GM12878 (cell line): Measurements from ENCODE around the gene MDM4. TPM values are rescaled to one million over a fixed set of nuclear protein-coding genes. Genes with fewer than 3 reads are reported as not detected.

ENCODE experiments used
- ATAC-seq: fragments of 200-7000 bp; cut with Tn5 transposase; 3 replicates; pipeline ENCODE4 v1.9.1; 2020; ENCODE audit warnings: mild to moderate bottlenecking, moderate library complexity
- BruUV-seq: library from RNA; stranded (reverse); fragments of 400-500 nt; replicated peaks from 2 replicates; lab custom pipeline; 2021; lab: Mats Ljungman, UMichigan
- CTCF ChIA-PET: fragments of 300-600 bp; sonication (Branson Sonifier 250); formaldehyde crosslinking; extraction: SDS; loops from one replicate; lab custom pipeline; 2021; ENCODE audit warnings: inconsistent platforms; lab: Yijun Ruan, JAX
- POLR2A ChIA-PET: fragments of 350-600 bp; formaldehyde crosslinking; extraction: SDS; loops from one replicate; lab custom pipeline; 2021; ENCODE audit warnings: inconsistent platforms; lab: Charles Lee
- RAD21 ChIA-PET: fragments of 300-600 bp; sonication (Branson Sonifier 250); formaldehyde crosslinking; loops from one replicate; lab custom pipeline; 2023; ENCODE audit warnings: antibody characterized with exemption; ENCODE audit not compliant: unreplicated experiment; lab: Charles Lee
- SMC1A ChIA-PET: fragments of 300-600 bp; sonication (Branson Sonifier 250); formaldehyde crosslinking; loops from one replicate; lab custom pipeline; 2023; ENCODE audit not compliant: unreplicated experiment, uncharacterized antibody; lab: Charles Lee
- DNase-seq: peaks from one replicate; pipeline ENCODE4 v3.0.0-alpha.2; 2011; ENCODE audit warnings: low read depth, low spot score
- FAIRE-seq: peaks from 3 replicates; lab custom pipeline; 2011; peaks lifted over from hg19 to GRCh38; lab: Jason Lieb, UNC
- H2AFZ ChIP-seq: 2 replicates; pipeline ENCODE4 v1.6.0; 2011; ENCODE audit warnings: low read depth, low read length, control low read depth; ENCODE audit not compliant: control insufficient read depth
- H3K27ac ChIP-seq: 2 replicates; pipeline ENCODE4 v1.5.1; 2011; ENCODE audit warnings: control low read depth; ENCODE audit not compliant: control insufficient read depth, insufficient read depth
- H3K27me3 ChIP-seq, 2 experiments: replicated peaks in 1 of 2; 2 replicates each; pipeline versions ENCODE4 v1.6.0 to v1.6.1; 2011; ENCODE audit warnings: low read length in 1 of 2; ENCODE audit not compliant: control insufficient read depth in 2 of 2, insufficient read depth in 2 of 2
- H3K36me3 ChIP-seq, 2 experiments: 2 replicates each; pipeline ENCODE4 v1.5.1; 2011; ENCODE audit warnings: low read length in 1 of 2; ENCODE audit not compliant: control insufficient read depth in 2 of 2, insufficient read depth in 2 of 2
- H3K4me1 ChIP-seq: 2 replicates; pipeline ENCODE4 v1.6.1; 2011; ENCODE audit warnings: mild to moderate bottlenecking, low read length, moderate library complexity, mixed read lengths; ENCODE audit not compliant: control insufficient read depth, insufficient read depth
- H3K4me2 ChIP-seq: 2 replicates; pipeline ENCODE4 v1.6.0; 2011; ENCODE audit warnings: control low read depth; ENCODE audit not compliant: control insufficient read depth, insufficient read depth
- H3K4me3 ChIP-seq: fragments of 200-600 bp; sonication (generic); 2 replicates; pipeline ENCODE4 v1.5.1; 2016
- H3K79me2 ChIP-seq: 2 replicates; pipeline ENCODE4 v1.6.0; 2011; ENCODE audit warnings: low read length; ENCODE audit not compliant: control insufficient read depth, insufficient read depth
- H3K9ac ChIP-seq: 2 replicates; pipeline ENCODE4 v1.8.0; 2011; ENCODE audit warnings: low read length, control low read depth, mixed read lengths; ENCODE audit not compliant: control insufficient read depth, insufficient read depth
- H3K9me3 ChIP-seq: replicated peaks from 3 replicates; pipeline ENCODE4 v1.5.1; 2011; ENCODE audit warnings: mild to moderate bottlenecking, low read length; ENCODE audit not compliant: control insufficient read depth, insufficient read depth
- H4K20me1 ChIP-seq: 2 replicates; pipeline ENCODE4 v1.6.0; 2011; ENCODE audit not compliant: control insufficient read depth, insufficient read depth
- CBX3 ChIP-seq: fragments of 200-600 bp; sonication (generic); IDR thresholded peaks from 2 replicates; pipeline ENCODE4 v1.6.1; 2016; ENCODE audit warnings: low read depth, borderline replicate concordance
- CREB1 ChIP-seq: IDR thresholded peaks from 2 replicates; pipeline ENCODE4 v1.6.1; 2012; ENCODE audit warnings: low read depth, mild to moderate bottlenecking, inconsistent platforms
- CREM ChIP-seq: IDR thresholded peaks from 2 replicates; pipeline ENCODE4 v1.6.1; 2014; ENCODE audit warnings: antibody characterized with exemption, low read depth
- EED ChIP-seq: sonication (generic); IDR thresholded peaks from 2 replicates; pipeline ENCODE4 v1.6.1; 2016; ENCODE audit warnings: antibody characterized with exemption, low read depth
- IKZF2 ChIP-seq, 2 experiments: fragments of 450-650 bp; IDR thresholded peaks; 2 replicates each; pipeline ENCODE4 v1.6.1; 2017; ENCODE audit warnings: mild to moderate bottlenecking in 2 of 2, moderate library complexity in 2 of 2
- MEF2B ChIP-seq: fragments of 450-650 bp; IDR thresholded peaks from 2 replicates; pipeline ENCODE4 v1.6.1; 2018; ENCODE audit warnings: mild to moderate bottlenecking, moderate library complexity; ENCODE audit not compliant: partially characterized antibody, poor library complexity, severe bottlenecking
- MXI1 ChIP-seq: fragments of 150-350 bp; IDR thresholded peaks from 2 replicates; pipeline ENCODE4 v1.6.1; 2011; ENCODE audit warnings: low read depth, mild to moderate bottlenecking, inconsistent platforms, low read length, improper control_type of control experiment
- SREBF1 ChIP-seq: IDR thresholded peaks from 2 replicates; pipeline ENCODE4 v1.6.1; 2012; ENCODE audit warnings: mild to moderate bottlenecking, low read length
- YY1 ChIP-seq: IDR thresholded peaks from 2 replicates; pipeline ENCODE4 v1.6.1; 2011; ENCODE audit warnings: low read depth, mild to moderate bottlenecking, low read length
- WGBS: methylation state at CpG from one replicate; pipeline ENCODE4 v1.1.6; 2016; ENCODE audit warnings: low lambda C conversion rate; ENCODE audit not compliant: insufficient replicate concordance, insufficient coverage; ENCODE audit errors: missing lambda C conversion rate; 5-methylcytosine and 5-hydroxymethylcytosine counted together
- in situ Hi-C: fragments of 300-500 bp; cut with MboI; formaldehyde crosslinking; loops from 9 replicates; pipeline ENCODE4 v1.14.3; 2018; ENCODE audit warnings: mixed read lengths
- intact Hi-C: fragments of 100-400 bp; cut with micrococcal nuclease; formaldehyde crosslinking; loops from one replicate; pipeline ENCODE4 v1.14.2; 2022; ENCODE audit not compliant: unreplicated experiment
- polyA plus RNA-seq, 11 experiments: library from polyadenylated mRNA; depleted of rRNA in 4 of 11; unstranded in 6 of 11; stranded (reverse) in 5 of 11; fragments of >200 nt; fragmentation: Nextera tagmentation in 4 of 11; fragmentation: Illumina TruSeq in 1 of 11; extraction: Ambion mirVana in 4 of 11; extraction: Trizol in 1 of 11; gene quantifications; 1 replicate in 1 of 11; 2 replicates in 10 of 11; pipeline versions ENCODE4 v1.2.1 to v1.2.3, GENCODE V29; 2011 to 2016; ENCODE audit warnings: inconsistent platforms in 2 of 11, missing spikeins in 2 of 11, low read depth in 1 of 11
- total RNA-seq, 4 experiments: library from RNA; depleted of rRNA in 3 of 4; stranded (reverse); fragments of >200 nt in 3 of 4; fragmentation: Illumina TruSeq in 1 of 4; extraction: Trizol in 1 of 4; gene quantifications; 2 replicates each; pipeline versions ENCODE4 v1.2.1 to v1.2.3, GENCODE V29; 2013 to 2021

Gene MDM4
- total and polyA plus RNA-seq, 10 of the 15 experiments (the other 5 are each of a cell fraction or from before 2014, with no cell fraction given): 2.5 to 74.4 (median 22.7) TPM

GRCh38 chr1:204574016-204574864 is 58.0 kb downstream of the MDM4 start:
- H3K9ac ChIP-seq: no peak overlapping the region
- no peaks in the 10 kb centered on the region for H3K79me2 ChIP-seq
- peaks cover 11% of the 10 kb centered on the region for H3K4me1 ChIP-seq
- CTCF ChIA-PET: interaction anchor here (1.4 to 11.0 kb wide), 4 partner anchors 8 to 232 kb away, joined by 3 to 279 read pairs (median 36); no protein-coding TSS in a partner anchor
- 82% methylated on average over 7 of the region's 8 CpGs for WGBS
- in situ Hi-C loops (no loop called here), intact Hi-C loops (no loop called here)
- H3K27me3 ChIP-seq: no peaks in the 10 kb centered on the region
- RAD21 ChIA-PET: interaction anchor here (0.9 to 3.0 kb wide), 6 partner anchors 9 to 233 kb away, joined by 3 to 9 read pairs (median 3); no protein-coding TSS in a partner anchor
- no peak overlapping the region for H3K4me3 ChIP-seq
- H3K27ac ChIP-seq: no peak overlapping the region
- no peak for FAIRE-seq
- no peak overlapping the region for H2AFZ ChIP-seq
- H3K9me3 ChIP-seq: no peaks in the 10 kb centered on the region
- no TSS peak for BruUV-seq
- POLR2A ChIA-PET: interaction anchor here (0.5 kb wide), 1 partner anchor 185 kb away, joined by 4 read pairs; no protein-coding TSS in a partner anchor
- DNase-seq: no peak
- TF ChIP-seq CREM (no peak), CBX3 (no peak), SREBF1 (no peak), IKZF2 (IDR thresholded peaks at IDR 0.05) (no peak)
- no peaks in the 10 kb centered on the region; a peak in 2 of 4 replicates for H3K36me3 ChIP-seq
- no peaks in the 10 kb centered on the region for H4K20me1 ChIP-seq
- ATAC-seq: no peak
- H3K4me2 ChIP-seq: no peak overlapping the region
- SMC1A ChIA-PET: interaction anchor here (0.7 to 2.1 kb wide), 4 partner anchors 8 to 233 kb away, joined by 3 to 7 read pairs (median 4); no protein-coding TSS in a partner anchor

DNA sequence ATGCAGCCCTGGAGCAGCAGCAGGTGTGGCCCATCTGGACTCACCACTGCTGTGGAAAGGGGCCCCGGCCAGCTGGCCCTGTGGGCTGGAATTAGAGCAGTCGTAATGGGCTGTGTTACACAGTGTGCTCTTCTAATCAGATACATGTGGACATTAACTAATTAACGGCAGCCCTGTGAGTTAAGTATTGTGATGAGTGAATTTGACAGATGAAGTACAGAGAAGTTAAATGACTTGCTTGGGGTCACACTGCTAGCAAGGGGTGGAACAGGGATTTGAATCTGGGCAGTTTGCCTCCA is 58.6 kb downstream of the MDM4 start:
- CTCF ChIA-PET: interaction anchor here (1.4 to 11.0 kb wide), 4 partner anchors 8 to 231 kb away, joined by 3 to 279 read pairs (median 36); no protein-coding TSS in a partner anchor
- WGBS: 82% methylated on average over 3 of the region's 3 CpGs

More for the DNA sequence above, 58.6 kb downstream of the MDM4 start:
- intact Hi-C loops (no loop called here), in situ Hi-C loops (no loop called here)
- no peak overlapping the region for H3K4me3 ChIP-seq
- H3K4me2 ChIP-seq: no peak overlapping the region
- H3K9ac ChIP-seq: no peak overlapping the region
- H3K36me3 ChIP-seq: no peaks in the 10 kb centered on the region; a peak in 2 of 4 replicates
- ATAC-seq (no peak), FAIRE-seq (no peak), DNase-seq (no peak)
- no peaks in the 10 kb centered on the region for H3K79me2 ChIP-seq
- peaks cover 17% of the 10 kb centered on the region for H3K4me1 ChIP-seq
- TF ChIP-seq MXI1 (no peak), EED (no peak), CREB1 (no peak), MEF2B (no peak), YY1 (no peak)
- no peaks in the 10 kb centered on the region for H3K9me3 ChIP-seq
- H3K27me3 ChIP-seq: no peaks in the 10 kb centered on the region
- POLR2A ChIA-PET: interaction anchor here (0.5 kb wide), 1 partner anchor 185 kb away, joined by 4 read pairs; no protein-coding TSS in a partner anchor
- no peak overlapping the region for H3K27ac ChIP-seq
- no TSS peak for BruUV-seq
- RAD21 ChIA-PET: interaction anchor here (0.9 to 3.0 kb wide), 5 partner anchors 9 to 232 kb away, joined by 3 to 9 read pairs (median 3); no protein-coding TSS in a partner anchor
- SMC1A ChIA-PET: interaction anchor here (1.8 to 2.1 kb wide), 2 partner anchors 9 to 232 kb away, joined by 5 to 7 read pairs; no protein-coding TSS in a partner anchor
- no peaks in the 10 kb centered on the region for H4K20me1 ChIP-seq
- H2AFZ ChIP-seq: no peak overlapping the region
